GM18526 (cell line): ENCODE data around the gene FGF11.

Source experiments
- POLR2A ChIP-seq: IDR thresholded peaks from 3 replicates; pipeline ENCODE4 v1.6.1; 2011; ENCODE audit not compliant: insufficient read length; ENCODE audit errors: extremely low read depth

Gene FGF11

GRCh38 chr17:7436556-7437368 is 2.5 kb upstream of the FGF11 start:
- peak; percentile 20 for TF ChIP-seq POLR2A

GRCh38 chr17:7437369-7437863 is 1.9 kb upstream of the FGF11 start:
- TF ChIP-seq POLR2A: no peak

GRCh38 chr17:7437950-7438614 is 1.2 kb upstream of the FGF11 start:
- no peak for TF ChIP-seq POLR2A

- TF ChIP-seq POLR2A: no peak
These were observed 454 bp upstream of the FGF11 start for GRCh38 chr17:7438656-7439460.

- TF ChIP-seq POLR2A: no peak
These were observed 961 bp downstream of the FGF11 start for GRCh38 chr17:7440113-7440833.

GRCh38 chr17:7440834-7441195 is 1.5 kb downstream of the FGF11 start:
- no peak for TF ChIP-seq POLR2A

GRCh38 chr17:7441266-7441665 is 2.0 kb downstream of the FGF11 start:
- no peak for TF ChIP-seq POLR2A

- no peak for TF ChIP-seq POLR2A
These were observed 2.8 kb downstream of the FGF11 start for GRCh38 chr17:7442142-7442541.

GRCh38 chr17:7443499-7444485 is 4.5 kb downstream of the FGF11 start:
- no peak for TF ChIP-seq POLR2A

GRCh38 chr17:7444682-7445618 is 5.6 kb downstream of the FGF11 start, which contains the start of gene CHRNB1:
Gene CHRNB1, plus strand, starts transcription at chr17:7445061. Its CDS starts 67 bp downstream, at chr17:7445128.
- no peak for TF ChIP-seq POLR2A

GRCh38 chr17:7445619-7445968 is 6.3 kb downstream of the FGF11 start:
- no peak for TF ChIP-seq POLR2A

- TF ChIP-seq POLR2A: no peak
These were observed 9.1 kb downstream of the FGF11 start for GRCh38 chr17:7448461-7448860.
